SH-SY5Y (cell line): Measurements from ENCODE around the gene HMGXB4.

Source experiments
- GATA2 ChIP-seq: IDR thresholded peaks from 2 replicates; pipeline ENCODE4 v1.6.1; 2011; ENCODE audit warnings: mild to moderate bottlenecking, low read depth, low read length
- GATA3 ChIP-seq: IDR thresholded peaks from 2 replicates; pipeline ENCODE4 v1.6.1; 2011; ENCODE audit warnings: low read depth, mild to moderate bottlenecking, low read length, moderate library complexity

- TF ChIP-seq GATA2 (no peak), GATA3 (no peak)
Observed at GRCh38 chr22:35253946-35254345, 3.3 kb upstream of the HMGXB4 start.
